HG03159 (cell line): Measurements from ENCODE around the gene ABHD1.
"Not testable (repeated sequence)": the region's sequence is repeated elsewhere in the genome, so short reads cannot be mapped to it uniquely, and the experiment has no call there.

Experiments
- ATAC-seq: cut with Tn5 transposase; IDR thresholded peaks from one replicate; pipeline ENCODE4 v1.9.1; 2021; ENCODE audit warnings: mild to moderate bottlenecking, moderate library complexity; ENCODE audit not compliant: unreplicated experiment

The ABHD1 gene

DNA sequence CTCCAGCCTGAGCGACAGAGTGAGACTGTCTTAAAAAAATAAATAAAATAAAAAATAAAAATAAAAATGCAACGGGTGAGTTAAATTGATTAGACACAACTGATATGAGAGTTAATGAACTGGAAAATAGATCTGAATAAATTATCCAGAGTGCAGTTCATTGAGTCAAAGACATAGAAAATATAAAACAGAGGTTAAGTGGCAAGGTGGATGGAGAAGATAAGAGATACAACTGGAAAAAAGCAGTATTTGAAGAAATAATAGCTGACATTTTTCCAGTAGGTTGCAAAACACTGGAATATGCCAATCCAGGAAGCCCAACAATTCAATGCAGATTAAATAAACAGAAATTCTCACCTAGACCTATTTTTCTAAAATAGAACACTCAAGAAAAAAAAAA lies 15.4 kb upstream of the ABHD1 start:
- ATAC-seq = no peak

DNA sequence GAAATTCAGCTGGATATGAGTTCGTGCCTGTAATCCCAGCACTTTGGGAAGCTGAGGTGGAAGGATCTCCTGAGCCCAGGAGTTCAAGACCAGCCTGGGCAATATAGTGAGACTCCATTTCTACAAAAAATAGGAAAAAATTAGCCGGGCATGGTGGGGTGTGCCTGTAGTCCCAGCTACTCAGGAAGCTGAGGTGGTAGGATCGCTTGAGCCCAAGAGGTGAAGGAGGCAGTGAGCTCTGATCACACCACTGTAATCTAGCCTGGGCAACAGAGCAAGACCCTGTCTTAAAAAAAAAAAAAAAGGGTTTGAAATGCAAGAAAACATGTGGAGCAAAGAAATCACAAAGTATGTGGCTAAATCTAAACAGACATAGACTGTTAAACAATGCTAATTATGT lies 14.5 kb upstream of the ABHD1 start:
- ATAC-seq = no peak

- not testable (repeated sequence) for ATAC-seq
These were observed 12.8 kb upstream of the ABHD1 start for GRCh38 chr2:27110603-27111352.

GRCh38 chr2:27111392-27112078 lies 12.1 kb upstream of the ABHD1 start:
- not testable (repeated sequence) for ATAC-seq

GRCh38 chr2:27115519-27115918 lies 8.1 kb upstream of the ABHD1 start:
- ATAC-seq = no peak

DNA sequence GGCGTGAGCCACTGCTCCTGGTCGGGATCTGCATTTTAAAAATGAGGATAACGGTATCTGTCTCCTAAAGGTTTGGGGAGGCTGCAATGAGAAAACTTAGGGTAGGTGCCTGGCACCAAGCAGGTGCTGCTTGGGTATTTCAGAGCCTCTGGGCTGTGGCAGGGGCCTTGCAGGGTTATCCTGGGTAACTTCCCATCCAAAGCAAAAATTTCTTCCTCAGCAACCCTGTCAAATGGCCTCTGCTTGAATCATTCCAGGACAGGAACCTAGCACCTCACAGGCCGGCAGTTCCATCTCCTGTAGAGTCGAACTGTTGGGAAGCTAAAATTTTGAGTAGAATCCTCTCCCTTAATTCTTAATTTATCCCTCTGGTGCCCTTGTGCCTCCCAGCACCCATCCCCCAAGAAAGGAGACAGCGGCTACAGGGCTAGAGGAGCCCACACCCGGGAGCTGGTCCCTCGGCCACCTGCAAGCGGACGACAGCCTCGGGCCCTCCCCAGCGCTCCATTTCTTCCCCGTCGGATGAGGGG lies 5.6 kb upstream of the ABHD1 start:
- ATAC-seq = no peak

DNA sequence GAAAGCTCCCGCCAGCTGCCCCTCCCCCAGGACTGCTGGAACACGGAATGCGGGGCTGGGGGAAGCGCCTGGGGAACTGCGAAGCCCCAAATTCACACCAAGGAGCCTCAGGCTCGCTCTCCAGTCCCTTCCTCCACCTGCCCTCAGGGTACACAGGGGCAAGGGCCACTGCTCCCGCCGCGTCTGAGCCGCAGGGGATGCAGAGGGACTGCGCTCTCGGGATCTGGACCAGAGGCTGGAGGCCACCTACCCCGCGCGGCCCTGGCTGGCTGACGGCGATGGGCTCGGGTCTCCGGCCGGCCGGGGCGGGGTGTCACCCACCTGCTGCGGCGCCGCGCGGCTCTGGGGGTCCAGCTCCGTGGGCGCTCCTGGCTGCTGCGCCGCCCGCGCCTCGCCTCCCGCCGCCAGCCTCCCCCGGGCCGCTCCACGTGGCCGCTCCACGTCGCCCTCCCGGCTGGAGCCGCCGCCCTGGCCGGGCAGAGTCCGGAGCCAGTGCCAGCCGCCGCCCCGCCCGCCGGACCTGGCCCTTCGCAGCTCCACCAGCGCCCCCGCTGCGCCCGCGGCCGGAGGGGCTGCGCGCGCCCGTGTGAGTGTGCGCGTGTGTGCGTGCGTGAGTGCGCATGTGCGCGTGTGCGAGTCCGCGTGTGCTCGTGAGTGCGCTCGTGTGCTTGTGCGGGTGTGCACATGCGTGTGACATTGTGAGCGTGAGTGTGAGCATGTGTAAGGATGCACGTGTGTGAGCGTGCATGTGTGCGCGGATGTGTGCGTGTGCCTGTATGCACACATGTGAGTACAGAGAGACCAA lies 4.9 kb upstream of the ABHD1 start, which contains the start of gene CGREF1:
Gene CGREF1, minus strand, starts transcription at position 604 of the 805 bp plus-strand sequence. CDS start 14,762 bp downstream, outside the sequence.
- no peak for ATAC-seq

DNA sequence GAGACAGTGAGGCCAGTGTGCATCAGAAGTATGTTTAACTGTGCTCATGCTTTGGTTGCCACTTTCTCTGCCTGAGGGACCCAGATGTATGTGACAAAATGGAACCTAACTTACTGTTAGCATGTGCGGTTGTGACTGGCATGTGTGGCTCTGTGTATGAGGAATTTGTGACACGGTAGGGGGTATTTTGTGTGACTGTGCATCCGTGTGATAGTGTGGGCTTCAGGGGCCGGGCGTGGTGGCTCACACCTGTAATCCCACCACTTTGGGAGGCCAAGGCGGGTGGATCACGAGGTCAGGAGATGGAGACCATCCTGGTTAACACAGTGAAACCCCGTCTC lies 4.3 kb upstream of the ABHD1 start:
- not testable (repeated sequence) for ATAC-seq

GRCh38 chr2:27121906-27122305 lies 1.7 kb upstream of the ABHD1 start:
- no peak for ATAC-seq

DNA sequence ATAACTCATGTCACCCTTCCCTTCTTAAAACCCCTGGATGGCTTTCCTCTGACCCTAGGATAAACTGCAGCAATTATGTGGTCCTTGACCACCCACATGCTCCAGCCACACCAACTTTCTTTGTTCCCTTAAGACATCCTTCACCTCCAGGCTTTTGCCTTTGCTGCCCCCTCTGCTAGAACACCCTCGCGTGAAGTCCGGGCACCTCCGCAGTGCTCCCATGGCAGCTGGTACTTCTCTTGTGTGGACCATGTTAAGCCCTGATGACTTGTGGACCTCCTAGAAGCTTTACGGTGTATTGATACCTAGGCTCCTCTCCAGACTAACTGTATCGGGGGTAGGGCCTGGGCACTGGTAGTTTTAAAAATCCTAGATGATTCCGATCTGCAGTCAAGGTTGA lies 824 bp upstream of the ABHD1 start:
- no peak for ATAC-seq

DNA sequence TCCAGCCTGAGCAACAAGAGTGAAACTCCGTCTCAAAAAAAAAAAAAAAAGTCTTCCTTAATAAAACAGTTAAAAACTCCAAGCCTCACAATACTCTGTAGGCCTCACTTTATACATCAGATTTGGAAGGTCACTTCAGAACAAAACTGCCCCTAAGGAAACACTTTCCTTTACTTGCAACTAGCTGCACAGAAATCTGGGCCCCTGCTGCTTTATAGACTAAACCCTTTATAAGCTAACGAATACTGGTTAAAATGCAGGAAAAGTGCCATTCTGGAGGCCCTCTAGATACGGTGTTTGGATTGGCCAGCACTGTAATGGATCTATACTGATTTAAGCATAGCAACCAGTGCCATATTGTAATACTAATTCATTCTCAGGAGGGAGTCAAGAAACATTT lies 1.5 kb downstream of the ABHD1 start:
- no peak for ATAC-seq

GRCh38 chr2:27126252-27126710 lies 2.7 kb downstream of the ABHD1 start:
- no peak for ATAC-seq

DNA sequence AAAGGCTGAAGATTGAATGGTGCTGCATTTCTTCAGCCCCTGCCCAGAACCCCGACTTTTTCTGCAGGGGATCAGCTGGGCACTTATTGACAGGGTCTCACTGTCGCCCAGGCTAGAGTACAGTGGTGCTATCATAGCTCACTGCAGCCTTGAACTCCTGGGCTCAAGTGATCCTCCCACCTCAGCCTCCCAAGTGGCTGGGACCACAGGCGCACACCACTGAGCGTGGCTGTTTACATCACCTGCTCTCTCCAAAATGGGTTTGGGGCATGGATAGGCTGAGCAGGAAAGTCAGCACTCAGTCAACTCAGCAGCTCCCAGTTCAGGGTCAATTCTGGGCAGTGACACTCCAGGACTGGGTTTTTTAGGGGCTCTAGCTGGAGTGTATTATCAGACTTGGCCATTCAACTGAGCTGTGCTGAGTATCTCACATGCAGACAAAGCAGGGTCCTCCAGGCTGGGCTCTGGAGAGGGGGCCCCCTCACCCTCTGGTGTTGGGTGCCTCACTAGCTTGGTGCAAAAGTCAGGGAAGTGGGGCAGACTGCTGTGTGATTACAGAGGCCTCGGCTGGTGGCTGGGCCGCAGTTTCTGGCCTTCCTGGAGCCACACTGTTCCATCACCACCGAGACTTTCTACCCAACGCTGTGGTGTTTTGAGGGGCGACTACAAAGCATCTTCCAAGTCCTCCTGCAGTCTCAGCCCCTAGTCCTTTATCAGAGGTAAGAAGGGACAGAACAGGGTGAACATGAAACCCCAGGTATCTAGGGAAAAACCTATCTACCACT lies 4.5 kb downstream of the ABHD1 start:
- ATAC-seq = no peak

DNA sequence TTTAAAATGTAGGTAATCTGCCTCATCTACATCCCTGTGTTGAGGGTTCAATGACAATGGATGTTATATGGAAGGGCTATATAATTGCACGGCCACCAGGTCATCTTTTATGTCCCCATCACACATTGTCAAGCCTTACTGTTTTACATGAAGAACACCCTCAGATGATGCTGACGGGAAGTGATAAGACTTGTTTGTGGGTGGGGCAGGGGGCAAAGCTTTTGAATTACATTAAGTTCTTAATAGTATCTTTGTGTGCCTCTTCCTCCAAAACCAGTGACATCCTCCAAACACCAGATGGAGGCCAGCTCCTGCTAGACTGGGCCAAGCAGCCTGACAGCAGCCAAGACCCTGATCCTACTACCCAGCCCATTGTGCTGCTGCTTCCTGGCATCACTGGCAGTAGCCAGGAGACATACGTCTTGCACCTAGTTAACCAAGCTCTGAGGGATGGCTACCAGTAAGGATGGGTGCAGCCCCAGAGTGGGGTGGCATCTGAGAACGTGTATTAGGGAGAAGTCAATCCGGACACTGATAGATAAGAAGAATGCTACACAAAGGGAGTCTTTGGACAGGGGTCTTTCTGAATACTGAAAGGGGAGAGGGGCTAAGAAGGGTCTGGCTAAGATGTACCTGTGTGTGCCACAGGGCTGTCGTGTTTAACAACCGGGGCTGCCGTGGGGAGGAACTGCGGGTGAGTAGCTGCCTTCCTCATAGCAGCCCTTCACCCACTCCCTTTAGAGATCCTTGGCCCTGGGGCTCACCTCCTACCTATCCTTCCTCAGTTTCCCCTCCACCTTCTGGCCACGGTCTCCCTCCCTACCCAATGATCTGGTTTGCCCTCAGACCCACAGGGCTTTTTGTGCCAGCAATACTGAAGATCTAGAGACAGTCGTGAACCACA lies 5.3 kb downstream of the ABHD1 start:
- no peak for ATAC-seq

- ATAC-seq = no peak
These were observed 6.8 kb downstream of the ABHD1 start for GRCh38 chr2:27130396-27130795.

GRCh38 chr2:27131429-27131828 lies 7.8 kb downstream of the ABHD1 start:
- ATAC-seq = no peak

GRCh38 chr2:27133195-27133875 lies 9.7 kb downstream of the ABHD1 start:
- no peak for ATAC-seq

- ATAC-seq = peak; percentile 83
These were observed 10.5 kb downstream of the ABHD1 start, which contains the start of gene PREB for GRCh38 chr2:27133905-27134780. Gene PREB (minus strand): TSS chr2:27134636. CDS start chr2:27134421, 215 bp downstream.
